Ovary (tissue), 3 donors: ENCODE data around the gene SCIN.

Source experiments
- CTCF ChIP-seq, 3 donors: fragments of 450-650 bp in 2 of 3; fragments of 200-600 bp in 1 of 3; IDR thresholded peaks; one replicate each; pipeline versions ENCODE4 v1.5.1 to v1.8.0; 2016 to 2022; ENCODE audit warnings: antibody characterized with exemption in 3 of 3, mild to moderate bottlenecking in 1 of 3
- POLR2A ChIP-seq: fragments of 450-650 bp; IDR thresholded peaks from one replicate; pipeline ENCODE4 v1.6.1; 2017; ENCODE audit warnings: antibody characterized with exemption, mild to moderate bottlenecking, moderate library complexity
- donor health status: DM: no; HTN: no; CAD: no.

GRCh38 chr7:12642508-12642907 is 72.0 kb downstream of the SCIN start:
- no peak for TF ChIP-seq CTCF (IDR thresholded peaks at IDR 0.05)
- no peak for TF ChIP-seq POLR2A
